ENCODE data around the gene STAC.
A peak's percentile ranks its signal among the peaks of the same experiment; 100 is the strongest.
"Not testable (repeated sequence)": the region's sequence is repeated elsewhere in the genome, so short reads cannot be mapped to it uniquely, and the experiment has no call there.

The STAC gene

GRCh38 chr3:36496684-36497633 is 116.7 kb downstream of the STAC start:
- TF ChIP-seq CTCF (IDR thresholded peaks at IDR 0.05; ENCODE audit: low read depth, low read length): no peak
- peak; percentile 72 for DNase-seq (ENCODE audit: extremely low read depth, low read depth)

- not testable (repeated sequence) for DNase-seq (ENCODE audit: extremely low read depth, low read depth)
Measured at GRCh38 chr3:36500053-36500452, 119.7 kb downstream of the STAC start.

GRCh38 chr3:36501616-36502015 is 121.3 kb downstream of the STAC start:
- no peak for TF ChIP-seq CTCF (IDR thresholded peaks at IDR 0.05; ENCODE audit: low read depth, low read length)
- DNase-seq (ENCODE audit: extremely low read depth, low read depth): no peak

- no peak for TF ChIP-seq CTCF (IDR thresholded peaks at IDR 0.05; ENCODE audit: low read depth, low read length)
- DNase-seq (ENCODE audit: extremely low read depth, low read depth): no peak
Measured at GRCh38 chr3:36505393-36505792, 125.1 kb downstream of the STAC start.

GRCh38 chr3:36511791-36512486 is 131.6 kb downstream of the STAC start:
- no peak for DNase-seq (ENCODE audit: extremely low read depth, low read depth)
- TF ChIP-seq CTCF (IDR thresholded peaks at IDR 0.05; ENCODE audit: low read depth, low read length): no peak

- TF ChIP-seq CTCF (IDR thresholded peaks at IDR 0.05; ENCODE audit: low read depth, low read length): no peak
Measured at GRCh38 chr3:36512555-36512954, 132.3 kb downstream of the STAC start.

GRCh38 chr3:36514171-36514570 is 133.9 kb downstream of the STAC start:
- no peak for DNase-seq (ENCODE audit: extremely low read depth, low read depth)
- no peak for TF ChIP-seq CTCF (IDR thresholded peaks at IDR 0.05; ENCODE audit: low read depth, low read length)

More at GRCh38 chr3:36512555-36512954, 132.3 kb downstream of the STAC start:
- DNase-seq (ENCODE audit: extremely low read depth, low read depth): no peak
